OCI-LY3 (cell line): ENCODE measurements around the gene UNC13D.

Experiments used
- H2AFZ ChIP-seq: fragments of 200-600, 300-600 bp; shearing (Covaris generic); 2 replicates; pipeline ENCODE4 v1.6.0; 2014; ENCODE audit warnings: antibody characterized with exemption, low read depth, low read length
- H3K27ac ChIP-seq: fragments of 200-600, 300-600 bp; sonication (generic); 2 replicates; pipeline ENCODE4 v1.5.1; 2014; ENCODE audit warnings: mild to moderate bottlenecking, low read length, moderate library complexity, mixed read lengths
- H3K27me3 ChIP-seq: fragments of 200-600, 300-600 bp; sonication (generic); 2 replicates; pipeline ENCODE4 v1.6.1; 2014; ENCODE audit warnings: low read depth, low read length, mixed read lengths
- H3K36me3 ChIP-seq: fragments of 200-600, 300-600 bp; sonication (generic); replicated peaks from 2 replicates; pipeline ENCODE3; 2014; ENCODE audit warnings: low read depth, low read length, mixed read lengths
- H3K4me1 ChIP-seq: fragments of 300-600, 200-600 bp; sonication (generic); 2 replicates; pipeline ENCODE4 v1.6.1; 2014; ENCODE audit warnings: low read length, mixed read lengths
- H3K4me2 ChIP-seq: fragments of 200-600, 300-600 bp; sonication (generic); 2 replicates; pipeline ENCODE4 v1.6.1; 2014; ENCODE audit warnings: low read length, mixed read lengths
- H3K4me3 ChIP-seq: fragments of 300-600, 200-600 bp; sonication (generic); 2 replicates; pipeline ENCODE4 v1.5.1; 2014; ENCODE audit warnings: antibody characterized with exemption, mild to moderate bottlenecking, low read length, moderate library complexity
- H3K79me2 ChIP-seq: fragments of 300-600, 200-600 bp; shearing (Covaris generic); 2 replicates; pipeline ENCODE4 v1.6.1; 2014; ENCODE audit warnings: mild to moderate bottlenecking, low read length, mixed read lengths
- H3K9ac ChIP-seq: fragments of 300-600, 200-600 bp; shearing (Covaris generic); 2 replicates; pipeline ENCODE4 v1.6.0; 2014; ENCODE audit warnings: mild to moderate bottlenecking, low read length, moderate library complexity
- H3K9me3 ChIP-seq: fragments of 200-600, 300-600 bp; shearing (Covaris generic); 2 replicates; pipeline ENCODE4 v1.6.1; 2014; ENCODE audit warnings: low read length, mixed read lengths; ENCODE audit not compliant: insufficient read depth
- H4K20me1 ChIP-seq: fragments of 200-600, 300-600 bp; sonication (generic); 2 replicates; pipeline ENCODE4 v1.6.1; 2016; ENCODE audit warnings: low read length, mixed read lengths; ENCODE audit not compliant: insufficient read depth
- EZH2phosphoT487 ChIP-seq: fragments of 200-600 bp; shearing (Covaris generic); IDR thresholded peaks from 2 replicates; pipeline ENCODE4 v1.6.1; 2018; ENCODE audit warnings: antibody characterized with exemption, mixed run types, low read depth
- TF ChIP-seq, protein P1 (sequence below): fragments of 200-600, 300-600 bp; sonication (generic); IDR thresholded peaks from 2 replicates; pipeline ENCODE4 v1.5.1; 2014; ENCODE audit warnings: antibody characterized with exemption, low read length, low read depth

UNC13D gene

DNA sequence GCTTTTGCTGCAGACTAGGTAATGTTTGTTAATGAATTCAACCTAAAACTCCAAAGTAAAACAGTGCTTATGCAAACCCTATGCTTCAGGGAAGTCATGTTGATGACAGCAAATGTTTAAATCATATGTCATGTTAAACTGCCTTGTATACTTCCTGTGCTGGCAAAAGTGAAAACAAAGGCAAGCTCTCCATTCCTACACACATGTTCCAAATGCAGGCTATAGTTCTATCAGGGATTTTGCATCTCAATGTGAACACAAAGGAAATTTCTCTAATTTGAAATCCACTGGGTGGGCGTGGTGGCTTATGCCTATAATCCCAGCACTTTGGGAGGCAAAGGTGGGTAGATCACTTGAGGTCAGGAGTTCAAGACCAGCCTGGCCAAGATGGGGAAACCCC is 40.3 kb downstream of the UNC13D start:
- Histone ChIP-seq H3K27ac (no peak overlapping the region), H3K36me3 (peaks cover 11% of the 10 kb centered on the region)

DNA sequence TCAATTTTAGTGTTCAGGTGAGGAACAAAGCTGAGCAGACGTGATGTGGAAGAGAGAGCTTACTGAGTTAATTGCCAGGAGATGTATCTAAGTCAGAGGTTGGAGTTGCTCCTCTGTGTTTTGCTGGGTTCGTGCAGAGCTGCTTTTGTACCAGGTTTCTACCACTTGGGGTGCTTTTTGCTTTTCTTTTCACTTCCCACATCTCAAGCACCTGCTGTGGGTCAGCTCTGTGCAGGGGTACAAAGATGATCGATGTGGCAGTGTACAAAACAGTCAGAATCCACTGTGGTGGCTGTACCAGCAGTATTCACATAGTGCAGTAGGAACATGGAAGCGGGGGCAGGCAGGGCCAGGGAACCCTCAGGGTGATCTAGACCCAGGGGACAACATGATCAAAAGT is 44.8 kb downstream of the UNC13D start:
- peaks cover 37% of the 10 kb centered on the region for H3K36me3 ChIP-seq
- H3K9me3 ChIP-seq: no peaks in the 10 kb centered on the region
- peak overlapping the region; percentile 37 for H3K4me2 ChIP-seq
- no peaks in the 10 kb centered on the region for H3K27me3 ChIP-seq
- peaks cover 28% of the 10 kb centered on the region for H3K4me1 ChIP-seq
- H3K4me3 ChIP-seq: peak overlapping the region; percentile 21; the same call in 1 of the 2 replicates
- no peaks in the 10 kb centered on the region for H4K20me1 ChIP-seq
- no peak overlapping the region for H2AFZ ChIP-seq
- H3K27ac ChIP-seq: peak overlapping the region; percentile 84
- H3K9ac ChIP-seq: peak overlapping the region; percentile 14; the same call in 1 of the 2 replicates
- no peak for TF ChIP-seq EZH2phosphoT487
- TF ChIP-seq, protein P1, sequence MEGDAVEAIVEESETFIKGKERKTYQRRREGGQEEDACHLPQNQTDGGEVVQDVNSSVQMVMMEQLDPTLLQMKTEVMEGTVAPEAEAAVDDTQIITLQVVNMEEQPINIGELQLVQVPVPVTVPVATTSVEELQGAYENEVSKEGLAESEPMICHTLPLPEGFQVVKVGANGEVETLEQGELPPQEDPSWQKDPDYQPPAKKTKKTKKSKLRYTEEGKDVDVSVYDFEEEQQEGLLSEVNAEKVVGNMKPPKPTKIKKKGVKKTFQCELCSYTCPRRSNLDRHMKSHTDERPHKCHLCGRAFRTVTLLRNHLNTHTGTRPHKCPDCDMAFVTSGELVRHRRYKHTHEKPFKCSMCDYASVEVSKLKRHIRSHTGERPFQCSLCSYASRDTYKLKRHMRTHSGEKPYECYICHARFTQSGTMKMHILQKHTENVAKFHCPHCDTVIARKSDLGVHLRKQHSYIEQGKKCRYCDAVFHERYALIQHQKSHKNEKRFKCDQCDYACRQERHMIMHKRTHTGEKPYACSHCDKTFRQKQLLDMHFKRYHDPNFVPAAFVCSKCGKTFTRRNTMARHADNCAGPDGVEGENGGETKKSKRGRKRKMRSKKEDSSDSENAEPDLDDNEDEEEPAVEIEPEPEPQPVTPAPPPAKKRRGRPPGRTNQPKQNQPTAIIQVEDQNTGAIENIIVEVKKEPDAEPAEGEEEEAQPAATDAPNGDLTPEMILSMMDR: peak; percentile 44
- H3K79me2 ChIP-seq: peaks cover 16% of the 10 kb centered on the region

More for the DNA sequence above, 40.3 kb downstream of the UNC13D start:
- Histone ChIP-seq H3K79me2 (peaks cover 2% of the 10 kb centered on the region; the same call in 1 of the 2 replicates), H3K27me3 (no peaks in the 10 kb centered on the region), H3K9me3 (no peaks in the 10 kb centered on the region), H3K9ac (no peak overlapping the region), H3K4me2 (no peak overlapping the region), H3K4me3 (no peak overlapping the region), H2AFZ (no peak overlapping the region), H4K20me1 (peaks cover 3% of the 10 kb centered on the region; the same call in 1 of the 2 replicates), H3K4me1 (peaks cover 14% of the 10 kb centered on the region)
- TF ChIP-seq EZH2phosphoT487: no peak
- TF ChIP-seq, protein P1: no peak

DNA sequence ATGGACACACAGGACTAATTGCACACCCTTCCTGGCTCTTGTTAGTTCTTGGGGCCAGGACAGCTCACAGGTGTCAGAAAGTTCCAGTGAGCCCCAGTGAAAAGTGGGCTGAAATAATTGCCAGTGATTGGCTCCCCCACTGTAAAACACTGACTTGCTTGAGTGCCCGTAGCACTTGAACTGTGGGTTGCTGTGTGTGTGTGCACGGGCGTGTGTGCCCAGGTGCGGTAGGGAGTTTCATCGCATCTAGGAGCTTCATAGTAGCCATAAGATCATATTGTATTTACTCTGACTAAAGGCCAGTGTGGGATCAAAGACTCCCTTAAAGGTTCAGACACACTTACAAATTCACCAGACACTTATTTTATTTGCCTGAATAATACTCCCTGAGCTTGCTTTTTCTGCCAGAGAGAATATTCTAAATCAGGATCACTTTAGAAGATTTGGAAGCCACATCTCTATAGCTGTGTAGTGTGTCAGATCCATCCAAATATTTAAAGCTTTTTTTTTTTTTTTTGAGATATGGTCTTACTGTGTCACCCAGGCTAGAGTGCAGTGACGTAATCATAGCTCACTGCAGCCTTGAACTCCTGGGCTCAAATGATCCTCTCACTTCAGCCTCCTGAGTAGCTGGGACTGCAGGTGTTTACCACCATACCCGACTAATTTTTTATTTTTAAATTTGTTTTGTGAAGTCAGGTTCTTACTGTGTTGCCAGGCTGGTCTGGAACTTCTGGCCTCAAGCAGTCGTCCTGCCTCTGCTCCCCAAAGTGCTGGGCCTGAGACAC is 48.2 kb downstream of the UNC13D start:
- no peak overlapping the region for H3K27ac ChIP-seq
- H3K79me2 ChIP-seq: peaks cover 37% of the 10 kb centered on the region

DNA sequence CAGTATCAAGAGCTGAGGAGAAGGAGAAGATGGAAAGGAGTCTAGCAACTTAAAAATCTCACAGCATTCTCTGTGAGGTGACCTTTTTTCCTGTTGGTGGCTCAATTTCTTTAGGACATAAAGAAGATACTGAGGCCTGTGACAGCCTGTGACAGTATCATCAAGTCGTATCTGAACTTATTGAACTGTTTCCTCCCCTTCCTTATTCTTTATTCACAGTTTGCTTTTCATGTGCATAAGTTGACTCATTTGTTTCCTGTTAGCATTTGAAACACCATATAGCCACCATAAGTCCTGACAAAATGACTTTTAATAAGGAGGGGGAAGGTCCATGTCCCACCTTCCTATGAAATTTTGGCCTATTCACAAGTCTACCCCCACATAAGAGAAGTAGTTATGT is 50.7 kb downstream of the UNC13D start:
- H3K36me3 ChIP-seq: peaks cover 57% of the 10 kb centered on the region

More for the DNA sequence above, 48.2 kb downstream of the UNC13D start:
- Histone ChIP-seq H3K27me3 (no peaks in the 10 kb centered on the region), H4K20me1 (no peaks in the 10 kb centered on the region), H3K36me3 (peaks cover 56% of the 10 kb centered on the region), H3K4me2 (no peak overlapping the region), H3K9ac (no peak overlapping the region), H3K4me3 (no peak overlapping the region), H3K4me1 (peaks cover 24% of the 10 kb centered on the region), H2AFZ (no peak overlapping the region), H3K9me3 (no peaks in the 10 kb centered on the region)
- TF ChIP-seq, protein P1: no peak
- TF ChIP-seq EZH2phosphoT487: no peak

More for the DNA sequence above, 50.7 kb downstream of the UNC13D start:
- TF ChIP-seq EZH2phosphoT487: no peak
- TF ChIP-seq, protein P1: no peak
- Histone ChIP-seq H3K9ac (no peak overlapping the region), H2AFZ (no peak overlapping the region), H3K4me1 (peaks cover 9% of the 10 kb centered on the region), H3K79me2 (peaks cover 58% of the 10 kb centered on the region), H4K20me1 (no peaks in the 10 kb centered on the region), H3K4me2 (no peak overlapping the region), H3K27ac (no peak overlapping the region), H3K4me3 (no peak overlapping the region), H3K9me3 (no peaks in the 10 kb centered on the region), H3K27me3 (no peaks in the 10 kb centered on the region)
